D341Med (cell line): ENCODE data around the gene SLC25A51.
"Not testable (repeated sequence)": the region's sequence is repeated elsewhere in the genome, so short reads cannot be mapped to it uniquely, and the experiment has no call there.

Experiments
- DNase-seq: peaks from one replicate; pipeline ENCODE4 v3.0.0; 2012; ENCODE audit warnings: low spot score

Gene SLC25A51

DNA sequence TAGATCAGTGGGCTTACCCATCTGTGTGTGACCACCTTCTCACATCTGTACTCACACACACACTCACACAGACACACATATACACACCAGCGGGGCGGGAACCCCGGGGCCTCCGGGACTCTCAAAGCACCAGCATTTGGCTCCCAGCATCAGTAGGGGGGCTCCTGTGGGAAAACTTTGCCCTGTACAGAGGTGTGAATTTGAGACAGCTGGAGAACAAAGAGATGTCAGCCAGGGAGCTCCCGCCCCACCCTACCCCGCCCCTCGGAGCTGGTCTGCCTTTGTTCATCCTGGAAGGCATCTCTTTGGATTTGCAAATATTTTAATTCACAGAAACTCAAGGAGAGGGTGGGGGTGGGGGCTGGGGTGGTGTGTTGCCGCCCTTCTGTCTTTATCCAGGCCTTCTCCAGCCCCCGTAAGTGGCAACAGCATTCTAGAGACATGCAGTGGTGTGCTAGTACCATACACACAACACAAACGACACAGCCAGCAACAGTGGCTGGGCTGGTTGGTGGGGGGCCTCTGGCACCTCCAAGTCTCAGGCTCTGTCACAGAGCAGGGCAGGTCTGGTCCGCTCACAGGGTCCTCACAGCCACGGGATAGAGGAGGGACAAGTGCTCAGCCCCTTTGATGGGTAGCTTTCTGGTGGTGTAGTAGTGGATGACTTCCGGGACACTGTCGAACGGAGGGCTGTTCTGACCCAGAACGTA, 15.5 kb upstream of the SLC25A51 start:
- no peak for DNase-seq

DNA sequence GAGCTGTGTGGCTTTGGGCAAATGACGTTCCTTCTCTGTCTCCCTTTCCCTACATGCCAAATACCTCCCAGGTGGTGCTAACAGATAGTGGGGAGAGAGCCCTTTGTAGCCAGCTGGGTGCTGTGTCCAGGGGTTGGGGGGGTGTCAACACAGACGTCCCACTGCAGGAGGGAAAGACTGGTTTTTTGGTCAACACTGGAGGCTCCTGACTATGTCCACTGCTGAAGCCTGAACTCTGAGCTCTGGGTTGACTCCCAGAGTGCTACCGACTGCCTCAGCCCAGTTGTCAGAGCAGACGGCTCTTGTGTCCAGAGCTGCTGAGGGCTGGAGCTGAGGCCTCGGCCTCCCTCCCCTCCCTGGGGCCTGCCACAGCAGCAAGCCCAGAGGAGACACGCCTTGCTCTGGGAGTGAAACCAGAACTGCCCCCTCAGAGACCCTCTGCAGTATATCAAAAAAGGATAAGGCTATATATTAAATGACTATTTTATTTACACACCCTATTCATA, 14.8 kb upstream of the SLC25A51 start:
- DNase-seq, result no peak

DNA sequence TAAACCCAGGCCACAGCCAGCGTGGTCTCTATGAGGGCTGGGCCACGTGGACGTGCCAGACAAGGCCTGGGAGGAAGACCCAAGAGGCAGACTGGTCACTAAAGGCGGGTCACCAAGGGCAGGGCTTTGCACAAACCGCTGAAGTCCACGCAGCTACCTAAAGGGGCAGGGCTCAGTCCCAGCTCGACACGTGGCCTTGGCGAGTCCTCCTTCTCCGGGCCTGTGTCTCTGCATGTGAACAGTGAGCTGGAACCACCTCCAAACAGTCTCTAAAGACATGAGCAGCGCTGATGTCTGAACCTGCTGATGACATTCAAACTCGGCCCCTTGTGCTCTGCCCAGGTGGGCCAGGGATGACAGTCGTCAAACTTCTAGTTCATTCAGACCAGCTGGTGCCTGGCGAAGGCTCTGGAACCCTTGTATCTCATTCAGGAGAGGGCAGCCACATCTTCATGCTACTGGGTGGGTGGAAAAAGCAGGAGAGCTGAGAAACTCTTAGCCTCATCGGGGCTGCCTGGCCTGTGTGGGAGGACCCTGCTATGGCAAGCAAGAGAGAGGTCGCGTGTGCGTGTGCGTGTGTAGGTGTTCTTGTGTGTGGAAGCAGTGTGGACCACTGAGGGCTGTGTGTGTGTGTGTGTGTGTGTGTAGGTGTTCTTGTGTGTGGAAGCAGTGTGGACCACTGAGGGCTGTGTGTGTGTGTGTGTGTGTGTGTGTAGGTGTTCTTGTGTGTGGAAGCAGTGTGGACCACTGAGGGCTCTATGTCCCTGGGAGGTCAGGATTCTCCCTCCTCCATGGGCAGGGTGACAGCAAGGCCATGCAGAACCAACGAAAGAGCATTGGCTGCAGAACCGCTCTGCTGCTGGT, 14.1 kb upstream of the SLC25A51 start:
- no peak for DNase-seq

DNA sequence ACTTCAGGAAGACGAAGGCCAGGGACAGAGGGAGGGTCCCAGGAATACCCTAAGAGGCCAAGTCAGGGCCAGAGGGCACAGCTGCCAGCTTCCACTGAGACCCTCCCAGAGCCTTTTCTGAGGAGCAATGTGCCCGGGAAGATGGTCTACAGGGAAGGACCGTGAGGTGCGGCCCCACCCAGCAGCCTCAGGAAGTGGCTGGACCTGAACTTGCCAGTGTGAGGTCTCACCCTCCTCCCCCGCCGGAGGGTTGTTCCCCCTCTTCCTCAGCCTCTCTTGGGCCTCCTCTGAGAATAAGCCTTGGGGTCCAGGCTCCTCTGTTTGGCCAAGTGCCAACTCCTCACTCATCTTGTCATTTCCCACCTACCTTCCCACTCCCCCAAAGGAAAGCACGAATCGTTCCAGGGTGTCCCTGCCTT, 13.4 kb upstream of the SLC25A51 start:
- no peak for DNase-seq

DNA sequence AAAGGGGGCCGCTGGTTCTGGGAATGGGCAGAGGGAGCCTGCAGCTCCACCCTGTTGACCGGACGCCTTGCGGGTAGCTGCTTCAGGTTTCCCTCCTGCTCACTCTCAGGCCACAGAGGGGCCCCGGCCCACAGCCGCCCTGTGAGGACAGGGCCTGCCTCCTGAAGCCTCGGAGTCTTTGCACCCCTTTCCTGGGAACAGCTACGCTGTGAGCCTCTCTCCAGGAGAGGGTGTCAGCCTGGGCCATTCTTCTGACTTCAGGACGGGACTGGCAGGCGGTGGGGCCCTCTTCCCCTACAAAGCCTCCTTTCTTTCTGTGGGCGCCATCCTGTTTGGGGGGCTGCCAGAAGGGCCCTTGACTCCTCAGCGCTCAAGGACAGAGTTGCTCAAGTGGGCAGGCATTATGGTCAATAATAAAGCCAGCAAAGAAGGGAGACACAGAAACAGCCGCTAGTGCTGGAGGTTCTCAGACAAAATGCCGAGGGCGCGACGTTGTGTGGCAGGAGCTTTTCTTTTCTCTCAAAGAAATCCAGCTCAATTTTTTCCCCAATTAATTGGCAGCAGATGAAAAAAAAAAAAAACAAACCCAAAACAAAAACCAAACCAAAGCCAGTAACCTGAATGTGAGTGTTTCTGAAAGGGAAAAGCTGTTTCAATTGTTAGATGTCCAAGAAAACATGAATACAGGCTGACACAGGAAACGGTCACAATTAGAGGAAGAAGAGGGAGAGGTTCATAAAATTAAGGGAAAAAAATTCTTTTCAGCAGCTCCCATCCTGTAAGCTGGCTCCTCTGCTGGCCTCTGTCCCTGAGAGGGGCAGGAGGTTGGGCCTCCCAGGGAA, 12.8 kb upstream of the SLC25A51 start:
- no peak for DNase-seq

DNA sequence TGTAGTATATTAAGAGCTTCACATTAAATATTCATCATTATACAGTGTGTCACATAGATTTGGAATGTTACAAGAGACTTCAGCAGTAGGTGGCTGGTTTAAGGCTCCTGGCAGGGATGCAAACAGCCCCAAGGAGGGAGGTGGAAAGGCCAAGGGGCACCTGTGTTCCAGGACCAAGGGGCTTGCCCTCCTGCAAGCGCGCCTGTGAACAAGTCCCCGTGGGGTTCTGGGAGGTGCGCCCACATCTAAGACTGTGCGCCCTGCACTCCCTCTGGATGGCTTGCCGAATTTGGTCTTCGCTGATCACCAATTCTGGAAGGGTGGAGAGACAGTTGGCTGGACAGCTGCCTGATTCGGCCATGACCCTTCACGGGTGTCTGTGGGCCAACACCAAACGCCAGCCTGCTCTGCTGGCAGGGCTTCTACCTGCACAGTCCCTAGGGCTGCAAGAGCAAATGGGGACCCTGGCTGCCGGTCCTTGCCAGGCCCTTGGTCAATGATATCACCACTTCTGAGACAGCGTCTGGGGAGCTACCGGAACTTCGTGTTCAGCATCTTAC, 12.1 kb upstream of the SLC25A51 start:
- no peak for DNase-seq

DNA sequence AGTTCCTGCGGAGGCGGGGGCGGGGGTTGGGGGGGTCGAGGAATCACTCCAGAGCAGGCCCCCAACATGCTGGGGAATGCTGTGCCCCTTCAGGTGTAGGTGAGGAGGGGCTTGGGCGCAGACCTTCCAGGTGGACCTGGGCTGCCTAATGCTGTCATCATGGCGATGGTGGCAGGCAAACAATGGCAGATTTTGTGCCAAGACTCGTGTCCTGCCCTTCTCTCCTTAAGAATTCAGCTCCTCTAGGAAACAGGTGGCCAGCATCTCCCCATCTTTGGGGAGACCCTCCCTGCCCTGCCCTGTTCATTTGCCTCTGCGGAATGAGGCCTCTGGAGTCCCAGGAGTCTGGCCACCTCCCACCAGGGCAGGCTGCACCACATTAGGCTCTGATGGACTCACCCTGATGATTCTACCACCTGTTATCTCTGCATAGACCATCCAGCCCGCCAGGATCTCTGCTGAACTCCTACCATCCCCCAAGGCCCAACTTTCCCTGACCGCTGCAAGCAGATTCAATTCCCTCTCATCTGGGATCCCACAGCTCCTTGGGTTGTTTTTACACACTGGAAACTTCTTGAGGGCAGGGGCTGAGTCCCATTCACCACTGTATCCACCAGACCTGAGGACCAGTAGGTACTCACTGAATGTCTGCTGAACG, 10.9 kb upstream of the SLC25A51 start:
- DNase-seq, result peak; percentile 18

DNA sequence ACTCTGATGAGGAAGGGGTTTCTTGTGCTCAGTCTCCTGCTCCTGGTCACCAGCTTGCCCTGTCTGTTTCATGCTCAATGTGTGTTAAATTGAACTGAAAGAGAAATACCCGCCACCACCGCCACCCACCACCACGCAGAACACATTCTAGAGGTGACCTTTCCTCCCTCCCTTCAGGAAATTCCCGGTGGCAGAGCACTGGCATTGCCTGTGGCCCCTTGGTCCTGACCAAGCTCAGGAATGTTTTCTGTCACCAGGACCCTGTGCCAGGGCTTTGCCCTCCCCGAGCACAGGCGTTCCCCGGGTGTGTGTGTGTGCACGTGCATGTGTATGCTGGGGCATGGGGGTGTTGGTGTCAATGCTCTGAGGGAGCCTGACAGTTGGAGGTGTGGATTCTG, 10.2 kb upstream of the SLC25A51 start:
- DNase-seq, result no peak

DNA sequence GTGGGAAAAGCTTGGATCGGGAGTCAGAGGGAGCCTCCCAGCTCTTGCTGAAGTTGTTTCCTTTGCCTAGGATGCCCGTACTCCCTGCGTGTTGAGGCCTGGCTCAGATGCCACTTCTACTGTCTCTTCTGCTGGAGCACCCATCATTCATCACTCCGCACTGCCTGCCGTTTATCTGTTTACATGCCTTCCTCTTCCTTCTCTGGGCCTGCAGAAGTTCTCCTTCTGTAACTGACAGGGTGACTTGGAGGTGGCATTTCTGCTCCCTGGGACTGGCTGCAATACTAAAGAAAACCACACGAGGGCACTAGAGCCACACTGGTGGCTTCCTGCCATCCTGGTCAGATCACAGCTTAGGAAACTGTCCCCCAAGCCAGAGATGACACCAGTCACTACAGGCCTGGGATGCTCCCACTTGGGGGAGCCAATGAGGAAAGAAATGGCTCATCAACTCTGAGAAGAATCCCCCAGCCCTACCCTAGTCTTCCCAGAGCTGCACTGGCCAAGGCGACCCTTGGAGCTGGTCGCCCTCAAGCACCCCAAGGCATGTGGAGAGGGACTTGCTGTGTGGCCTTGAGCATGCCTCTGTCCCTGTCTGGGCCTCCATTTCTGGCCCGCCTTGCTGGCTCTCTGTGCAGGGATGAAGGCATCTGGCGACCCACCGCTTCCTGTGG, 9.7 kb upstream of the SLC25A51 start:
- DNase-seq, result peak; percentile 84

DNA sequence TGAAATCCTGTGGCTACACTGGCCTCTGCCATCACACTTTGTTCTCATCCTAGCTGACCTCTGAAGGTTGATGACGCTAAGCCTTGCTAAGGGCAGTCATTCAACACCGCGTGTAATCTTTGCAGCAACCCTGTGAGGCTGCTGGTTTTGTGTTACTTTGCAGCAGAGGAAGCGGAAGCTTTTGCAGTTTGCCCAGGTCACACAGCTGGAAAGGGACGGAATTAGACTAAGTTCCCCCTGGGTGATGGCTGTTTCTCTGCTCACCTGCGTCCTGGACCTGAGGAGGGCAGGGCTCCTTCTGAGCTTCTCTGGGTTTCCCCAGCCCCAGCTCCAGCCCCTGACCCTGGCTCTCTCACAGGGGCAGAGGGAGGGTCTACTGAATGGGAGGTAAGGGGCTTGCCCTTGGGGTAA, 7.3 kb upstream of the SLC25A51 start:
- peak; percentile 15 for DNase-seq

DNA sequence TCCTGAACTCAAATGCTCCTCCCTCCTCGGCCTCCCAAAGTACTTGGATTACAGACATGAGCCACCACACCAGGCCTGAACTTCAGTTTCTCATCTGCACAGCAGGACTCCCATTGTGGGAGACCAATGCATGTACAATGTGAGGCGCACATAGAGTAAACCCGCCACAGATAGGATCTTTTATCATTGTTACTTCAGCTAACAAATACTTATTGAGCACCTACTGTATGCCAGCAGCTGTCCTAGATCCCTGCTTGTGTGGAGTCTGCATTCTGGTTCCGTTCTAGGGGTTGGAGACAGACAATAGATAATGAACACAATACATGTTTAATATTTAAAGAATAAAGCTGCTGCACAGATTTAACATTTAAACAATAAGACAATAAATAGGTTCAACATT, 6.3 kb upstream of the SLC25A51 start:
- no peak for DNase-seq

DNA sequence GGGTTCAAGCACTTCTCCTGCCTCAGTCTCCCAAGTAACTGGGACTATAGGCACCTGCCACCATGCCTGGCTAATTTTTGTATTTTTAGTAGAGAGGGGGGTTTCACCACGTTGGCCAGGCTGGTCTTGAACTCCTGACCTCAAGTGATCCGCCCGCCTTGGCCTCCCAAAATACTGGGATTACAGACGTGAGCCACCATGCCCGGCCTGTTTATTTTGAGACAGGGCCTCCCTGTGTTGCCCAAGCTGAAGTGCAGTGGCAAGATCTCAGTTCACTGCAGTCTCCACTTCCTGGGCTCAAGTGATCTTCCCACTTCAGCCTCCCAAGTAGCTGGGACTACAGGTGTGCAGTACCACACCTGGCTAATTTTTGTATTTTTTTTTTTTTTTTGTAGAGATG, 5.9 kb upstream of the SLC25A51 start:
- not testable (repeated sequence) for DNase-seq

DNA sequence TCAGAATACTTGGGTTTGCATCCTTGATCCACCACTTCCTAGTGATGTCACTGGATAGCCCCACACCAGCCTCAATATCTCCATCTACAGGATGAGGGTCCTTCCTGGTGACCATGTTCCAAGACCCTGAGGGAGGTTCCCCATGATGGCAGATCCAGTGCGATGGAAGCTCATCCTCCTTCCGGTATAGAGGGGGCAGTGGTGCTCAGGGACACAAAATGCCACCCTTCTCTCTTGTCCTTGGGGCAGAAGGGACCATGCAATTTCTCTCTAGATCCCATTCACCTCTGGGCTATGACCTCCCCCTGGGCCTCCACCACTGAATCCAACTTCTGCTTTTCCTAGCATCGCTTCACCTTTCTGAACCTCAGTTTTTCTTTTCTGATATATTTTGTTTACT, 5.4 kb upstream of the SLC25A51 start:
- DNase-seq, result peak; percentile 9

DNA sequence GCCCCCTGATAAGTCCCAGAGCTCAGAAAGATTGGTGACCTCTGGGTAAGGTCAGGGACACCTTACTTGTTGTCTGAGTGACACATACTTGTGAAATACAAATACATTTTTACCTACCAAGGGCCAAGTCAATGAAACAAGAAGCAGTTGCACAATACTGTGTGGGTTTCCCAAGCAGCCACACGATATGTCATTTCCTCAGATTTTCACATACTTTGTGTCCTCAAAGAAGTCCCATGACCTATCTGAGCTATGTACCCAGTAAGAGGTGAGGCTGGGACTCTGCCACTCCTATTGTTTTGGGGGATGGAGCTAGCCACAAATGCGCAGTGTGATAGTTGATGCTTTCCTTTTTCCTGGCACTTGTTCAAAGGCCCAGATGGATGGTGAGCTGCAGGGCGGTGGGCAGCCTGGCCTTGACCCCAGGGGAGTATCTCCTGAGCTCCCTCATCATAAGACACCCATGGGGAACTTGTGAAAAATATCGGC, 4.8 kb upstream of the SLC25A51 start:
- peak; percentile 4 for DNase-seq

DNA sequence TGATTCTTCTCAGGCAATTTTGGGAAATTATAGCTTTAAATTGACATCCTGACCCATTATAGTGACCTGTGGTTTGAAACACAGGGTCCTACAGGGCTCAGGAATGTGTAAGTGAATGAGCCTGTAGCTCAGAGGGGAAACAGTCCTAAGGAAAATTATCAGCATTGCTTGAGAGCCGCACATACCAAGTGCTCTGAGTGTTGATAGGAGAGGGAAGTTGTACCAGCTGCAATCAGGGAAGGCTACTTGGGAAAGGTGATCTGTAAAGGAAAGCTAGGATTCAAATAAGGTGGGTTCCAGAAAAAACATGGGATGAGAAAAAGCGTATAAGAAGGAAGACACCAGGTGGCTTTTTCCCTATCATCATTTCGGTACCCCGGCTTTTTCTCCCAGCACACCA, 4.4 kb upstream of the SLC25A51 start:
- DNase-seq, result no peak

DNA sequence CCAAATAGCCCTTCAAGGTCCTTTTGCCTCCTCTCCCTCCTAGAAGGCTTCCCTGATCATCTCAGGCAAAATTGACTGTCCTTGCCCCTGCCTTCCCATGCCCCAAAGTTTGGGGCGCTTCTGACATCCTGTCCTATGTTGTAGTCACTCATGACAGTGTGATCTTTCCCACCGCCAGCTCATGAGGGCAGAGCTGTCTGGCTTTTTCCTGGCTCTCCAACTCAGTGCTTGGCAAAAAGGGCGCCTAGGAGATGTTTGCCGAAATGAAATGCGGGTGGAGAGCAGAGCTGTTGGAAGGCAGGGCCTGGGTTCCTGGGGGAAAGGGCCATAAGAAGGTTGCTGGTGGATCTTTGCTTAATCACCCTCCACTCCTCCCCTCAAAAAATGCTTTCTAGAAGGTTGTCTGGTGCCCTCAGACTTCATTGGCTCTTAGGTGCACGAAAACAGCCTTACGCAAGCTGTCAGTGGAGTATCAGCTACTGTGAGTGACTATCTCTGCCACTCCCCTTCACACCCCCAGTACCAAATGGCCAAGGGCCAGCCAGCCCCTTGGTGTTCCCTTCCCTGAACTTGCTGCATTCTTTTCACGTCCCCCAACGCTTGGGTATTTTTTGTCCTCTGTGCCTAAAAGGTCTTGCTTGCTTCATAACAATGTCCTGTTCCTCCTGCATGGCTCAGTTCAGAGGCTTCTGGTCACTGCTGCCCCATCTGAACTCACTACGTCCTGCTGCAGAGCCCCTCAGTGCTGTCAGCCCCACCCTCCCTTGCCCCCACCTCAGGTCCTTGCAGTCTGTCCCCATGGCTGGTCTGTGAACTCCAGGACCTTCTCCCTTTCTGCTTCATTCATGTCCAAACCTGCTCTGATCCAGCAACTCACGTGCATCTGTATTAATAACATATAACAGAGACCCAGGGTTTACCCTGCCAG, 2.6 kb upstream of the SLC25A51 start:
- no peak for DNase-seq

DNA sequence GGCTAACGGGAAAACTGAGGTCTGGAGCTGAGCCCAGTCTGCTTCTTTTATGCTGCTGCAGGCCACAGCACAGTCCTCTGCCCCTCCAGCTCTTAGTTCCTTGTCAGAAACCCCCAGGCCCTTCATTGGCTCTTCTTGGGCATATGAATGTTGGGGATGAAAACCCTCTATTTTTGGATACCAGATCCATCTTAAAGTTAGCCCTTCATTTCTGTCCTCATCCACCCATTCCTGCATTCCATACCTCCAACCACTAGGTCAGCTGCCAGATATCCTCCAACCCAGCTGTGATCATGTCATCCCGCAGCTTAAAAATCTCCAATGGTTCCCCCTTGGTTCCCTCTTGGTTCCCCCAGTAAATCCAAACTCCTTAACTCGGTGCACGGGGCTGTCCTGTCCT, 1.8 kb upstream of the SLC25A51 start:
- peak; percentile 9 for DNase-seq

DNA sequence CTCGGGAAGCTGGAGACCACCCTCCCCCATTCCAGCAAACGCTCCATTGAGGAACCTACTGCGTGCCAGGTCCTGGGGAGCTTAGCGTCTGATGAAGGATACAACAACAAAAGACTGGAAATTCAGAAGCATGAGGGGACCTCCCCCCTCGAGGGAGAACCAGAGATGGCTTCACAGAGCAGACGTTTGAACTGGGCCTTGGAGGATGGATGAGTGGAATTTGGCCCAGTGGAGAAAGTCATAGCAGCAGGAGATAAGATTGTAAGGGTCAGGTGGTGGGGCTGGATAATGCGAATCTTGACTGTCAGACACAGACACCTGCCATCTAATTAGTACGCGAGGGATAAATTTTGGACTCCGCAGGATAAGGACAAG, 1.2 kb upstream of the SLC25A51 start:
- peak; percentile 16 for DNase-seq

DNA sequence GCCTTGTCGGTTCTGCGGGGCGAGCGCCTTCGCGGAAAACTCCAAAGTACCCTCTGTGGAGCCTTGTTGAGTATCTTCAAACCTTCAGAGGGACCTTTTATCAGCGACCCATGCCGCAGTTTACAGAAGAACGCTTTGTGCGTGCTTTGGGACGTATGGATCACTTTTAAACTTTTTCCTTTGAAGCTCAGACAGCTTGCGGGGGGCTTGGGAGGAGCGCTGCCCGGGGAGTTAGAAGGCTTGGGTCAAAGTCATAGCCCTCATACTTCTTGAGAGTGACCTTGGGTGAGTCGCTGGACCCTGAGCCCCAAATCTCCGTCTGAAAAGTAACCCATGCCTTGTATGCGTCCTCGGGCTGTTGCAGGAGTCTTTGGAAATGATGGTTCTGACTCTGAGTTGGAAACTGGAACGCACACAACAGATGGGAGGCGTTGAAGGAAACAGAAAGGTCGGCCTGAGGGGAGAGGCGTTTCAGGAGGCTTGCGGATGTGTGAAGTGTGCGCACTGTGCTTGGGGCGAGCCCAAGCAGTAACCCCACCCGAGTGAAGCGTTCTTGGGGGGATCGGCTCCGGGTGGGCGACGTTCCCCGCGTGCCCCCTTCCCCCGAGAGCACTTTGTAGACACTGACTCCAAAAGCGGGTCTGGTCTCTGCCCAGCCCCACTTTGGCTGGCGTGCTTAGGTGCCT, 661 bp upstream of the SLC25A51 start:
- DNase-seq, result peak; percentile 29
